Esophagus mucosa (tissue), 1 donor: ENCODE measurements around the gene FGFR3. TPM values are rescaled to one million over a fixed set of nuclear protein-coding genes. Genes with fewer than 3 reads are reported as not detected.

Experiments
- ATAC-seq: fragments of 200-7000 bp; cut with Tn5 transposase; one replicate; pipeline ENCODE4 v1.9.1; 2020
- total RNA-seq: library from RNA; stranded (reverse); gene quantifications from one replicate; pipeline ENCODE4 v1.2.4, GENCODE V29; 2023
- donor health status: DM: yes; HTN: yes; CAD: no.

FGFR3 gene
- total RNA-seq, 1 donor from 2014 or later: 150 TPM

- ATAC-seq: no peak
These were observed 22.3 kb upstream of the FGFR3 start for GRCh38 chr4:1770791-1771231.

- ATAC-seq: no peak
These were observed 21.4 kb upstream of the FGFR3 start for GRCh38 chr4:1771555-1772305.

- ATAC-seq: no peak
These were observed 20.1 kb upstream of the FGFR3 start for GRCh38 chr4:1772853-1773538.

- no peak for ATAC-seq
These were observed 19.3 kb upstream of the FGFR3 start for GRCh38 chr4:1773754-1774153.

GRCh38 chr4:1775731-1776500, 17.2 kb upstream of the FGFR3 start:
- peak; percentile 71 for ATAC-seq

GRCh38 chr4:1776521-1777161, 16.5 kb upstream of the FGFR3 start:
- ATAC-seq: no peak

- peak; percentile 62 for ATAC-seq
These were observed 15.1 kb upstream of the FGFR3 start for GRCh38 chr4:1777822-1778641.

- ATAC-seq: no peak
These were observed 14.3 kb upstream of the FGFR3 start for GRCh38 chr4:1778642-1779392.

GRCh38 chr4:1779588-1780382, 13.3 kb upstream of the FGFR3 start:
- no peak for ATAC-seq

- no peak for ATAC-seq
These were observed 12.7 kb upstream of the FGFR3 start for GRCh38 chr4:1780435-1780834.

- ATAC-seq: peak; percentile 68
These were observed 10.1 kb upstream of the FGFR3 start for GRCh38 chr4:1783015-1783414.

GRCh38 chr4:1783970-1784369, 9.1 kb upstream of the FGFR3 start:
- ATAC-seq: peak; percentile 17

- ATAC-seq: peak; percentile 14
These were observed 8.7 kb upstream of the FGFR3 start for GRCh38 chr4:1784395-1784788.

- ATAC-seq: no peak
These were observed 8.1 kb upstream of the FGFR3 start for GRCh38 chr4:1784789-1785591.

- ATAC-seq: no peak
These were observed 7.5 kb upstream of the FGFR3 start for GRCh38 chr4:1785592-1785991.

GRCh38 chr4:1786544-1787362, 6.3 kb upstream of the FGFR3 start:
- ATAC-seq: no peak

- ATAC-seq: no peak
These were observed 5.5 kb upstream of the FGFR3 start for GRCh38 chr4:1787411-1788077.
